Gastrocnemius medialis (tissue), 4 donors: ENCODE results near the gene LRP4.

Experiments
- CTCF ChIP-seq, 5 experiments: fragments of 450-650 bp in 3 of 5; fragments of 200-600 bp in 2 of 5; sonication (generic) in 2 of 5; IDR thresholded peaks in 4 of 5; conservative IDR thresholded peaks in 1 of 5; 1 replicate in 4 of 5; 2 replicates in 1 of 5; pipeline ENCODE4 v1.5.1; 2016 to 2019; ENCODE audit warnings: antibody characterized with exemption in 5 of 5, mild to moderate bottlenecking in 3 of 5, moderate library complexity in 3 of 5
- POLR2A ChIP-seq, 2 donors: fragments of 450-650 bp; IDR thresholded peaks; one replicate each; pipeline ENCODE4 v1.6.1; 2017; ENCODE audit warnings: antibody characterized with exemption in 2 of 2, mild to moderate bottlenecking in 2 of 2, moderate library complexity in 2 of 2

GRCh38 chr11:46918788-46919513 is 601 bp upstream of the LRP4 start:
- TF ChIP-seq CTCF (IDR thresholded peaks at IDR 0.05 in 4 of 5, conservative IDR thresholded peaks at IDR 0.05 in 1 of 5), result no peak
- no peak for TF ChIP-seq POLR2A (IDR thresholded peaks at IDR 0.05)
